ENCODE results near the gene TCF4.

GRCh38 chr18:55264108-55264507 lies 323.9 kb downstream of the TCF4 start:
- TF ChIP-seq, protein P1, sequence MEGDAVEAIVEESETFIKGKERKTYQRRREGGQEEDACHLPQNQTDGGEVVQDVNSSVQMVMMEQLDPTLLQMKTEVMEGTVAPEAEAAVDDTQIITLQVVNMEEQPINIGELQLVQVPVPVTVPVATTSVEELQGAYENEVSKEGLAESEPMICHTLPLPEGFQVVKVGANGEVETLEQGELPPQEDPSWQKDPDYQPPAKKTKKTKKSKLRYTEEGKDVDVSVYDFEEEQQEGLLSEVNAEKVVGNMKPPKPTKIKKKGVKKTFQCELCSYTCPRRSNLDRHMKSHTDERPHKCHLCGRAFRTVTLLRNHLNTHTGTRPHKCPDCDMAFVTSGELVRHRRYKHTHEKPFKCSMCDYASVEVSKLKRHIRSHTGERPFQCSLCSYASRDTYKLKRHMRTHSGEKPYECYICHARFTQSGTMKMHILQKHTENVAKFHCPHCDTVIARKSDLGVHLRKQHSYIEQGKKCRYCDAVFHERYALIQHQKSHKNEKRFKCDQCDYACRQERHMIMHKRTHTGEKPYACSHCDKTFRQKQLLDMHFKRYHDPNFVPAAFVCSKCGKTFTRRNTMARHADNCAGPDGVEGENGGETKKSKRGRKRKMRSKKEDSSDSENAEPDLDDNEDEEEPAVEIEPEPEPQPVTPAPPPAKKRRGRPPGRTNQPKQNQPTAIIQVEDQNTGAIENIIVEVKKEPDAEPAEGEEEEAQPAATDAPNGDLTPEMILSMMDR (conservative IDR thresholded peaks at IDR 0.05; ENCODE audit: low read depth, low read length): no peak
- no peak for TF ChIP-seq EZH2 (IDR thresholded peaks at IDR 0.05; ENCODE audit: low read length, unreplicated experiment)
